Measurements from ENCODE around the gene ARHGAP10.
"Not testable (repeated sequence)": the region's sequence is repeated elsewhere in the genome, so short reads cannot be mapped to it uniquely, and the experiment has no call there.

ARHGAP10 gene

GRCh38 chr4:148000038-148000437 is 268.1 kb downstream of the ARHGAP10 start:
- not testable (repeated sequence) for DNase-seq

DNA sequence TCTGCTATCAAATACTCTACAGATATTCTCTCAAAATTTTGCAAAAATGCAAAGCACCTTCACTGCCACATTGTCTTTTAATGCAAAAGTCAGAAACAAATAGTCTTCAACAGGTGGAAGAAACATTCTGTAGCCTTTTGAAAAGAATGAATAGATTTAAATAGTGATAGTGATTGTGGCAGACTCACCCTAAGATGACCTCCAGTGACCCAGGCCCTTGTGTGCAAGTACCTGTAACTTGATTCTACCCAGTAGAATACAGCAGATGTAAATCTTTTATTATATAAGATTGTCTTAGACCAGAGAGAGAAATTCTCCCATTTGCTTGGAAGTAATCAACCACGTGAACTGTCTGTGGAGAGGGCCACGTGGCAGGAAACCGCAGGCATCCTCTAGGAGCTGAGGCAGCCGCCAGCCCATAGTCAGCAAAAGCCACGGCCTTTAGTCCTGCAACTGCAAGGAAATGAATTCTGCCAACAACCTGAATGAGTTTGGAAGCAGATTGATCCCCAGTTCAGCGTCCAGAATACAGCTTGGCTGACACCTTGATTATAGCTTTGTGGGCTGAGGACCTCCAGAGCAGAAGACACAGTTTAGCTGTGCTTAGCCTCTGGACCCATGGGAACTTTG is 272.5 kb downstream of the ARHGAP10 start:
- DNase-seq, result no peak

- no peak for DNase-seq
Measured at GRCh38 chr4:148006001-148006400, 274.1 kb downstream of the ARHGAP10 start.

- DNase-seq, result no peak
Measured at GRCh38 chr4:148007314-148007760, 275.4 kb downstream of the ARHGAP10 start.

GRCh38 chr4:148007792-148008191 is 275.9 kb downstream of the ARHGAP10 start:
- DNase-seq, result no peak

GRCh38 chr4:148015058-148015457 is 283.2 kb downstream of the ARHGAP10 start:
- no peak for DNase-seq

- no peak for DNase-seq
Measured at GRCh38 chr4:148015468-148015867, 283.6 kb downstream of the ARHGAP10 start.

GRCh38 chr4:148016063-148016637 is 284.3 kb downstream of the ARHGAP10 start:
- no peak for DNase-seq

DNA sequence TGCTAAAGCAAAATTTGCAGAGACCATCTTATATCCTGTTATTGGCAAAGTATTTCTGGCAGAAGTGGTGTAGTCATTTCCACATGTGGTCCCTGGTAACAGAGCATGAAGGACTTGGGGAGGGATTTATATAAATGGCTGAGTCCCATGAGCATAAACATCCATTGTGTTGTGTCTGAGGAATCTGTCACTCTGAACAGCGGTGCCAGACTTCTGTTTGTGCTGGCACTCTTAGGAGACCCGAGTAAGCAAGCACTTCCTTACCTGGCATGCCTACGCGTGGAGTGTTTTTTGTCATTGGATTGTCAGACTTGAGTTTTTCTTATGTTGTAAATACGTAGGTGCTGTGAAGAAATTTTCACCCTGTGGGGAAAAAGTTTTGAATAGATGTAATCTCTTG is 285.9 kb downstream of the ARHGAP10 start:
- DNase-seq, result no peak

- no peak for DNase-seq
Measured at GRCh38 chr4:148021686-148022085, 289.8 kb downstream of the ARHGAP10 start.

GRCh38 chr4:148022975-148023374 is 291.1 kb downstream of the ARHGAP10 start:
- no peak for DNase-seq

GRCh38 chr4:148023512-148024181 is 291.8 kb downstream of the ARHGAP10 start:
- no peak for DNase-seq

GRCh38 chr4:148025981-148026380 is 294.1 kb downstream of the ARHGAP10 start:
- DNase-seq, result no peak

GRCh38 chr4:148027201-148027600 is 295.3 kb downstream of the ARHGAP10 start:
- DNase-seq, result no peak

GRCh38 chr4:148029781-148030180 is 297.9 kb downstream of the ARHGAP10 start:
- no peak for DNase-seq

DNA sequence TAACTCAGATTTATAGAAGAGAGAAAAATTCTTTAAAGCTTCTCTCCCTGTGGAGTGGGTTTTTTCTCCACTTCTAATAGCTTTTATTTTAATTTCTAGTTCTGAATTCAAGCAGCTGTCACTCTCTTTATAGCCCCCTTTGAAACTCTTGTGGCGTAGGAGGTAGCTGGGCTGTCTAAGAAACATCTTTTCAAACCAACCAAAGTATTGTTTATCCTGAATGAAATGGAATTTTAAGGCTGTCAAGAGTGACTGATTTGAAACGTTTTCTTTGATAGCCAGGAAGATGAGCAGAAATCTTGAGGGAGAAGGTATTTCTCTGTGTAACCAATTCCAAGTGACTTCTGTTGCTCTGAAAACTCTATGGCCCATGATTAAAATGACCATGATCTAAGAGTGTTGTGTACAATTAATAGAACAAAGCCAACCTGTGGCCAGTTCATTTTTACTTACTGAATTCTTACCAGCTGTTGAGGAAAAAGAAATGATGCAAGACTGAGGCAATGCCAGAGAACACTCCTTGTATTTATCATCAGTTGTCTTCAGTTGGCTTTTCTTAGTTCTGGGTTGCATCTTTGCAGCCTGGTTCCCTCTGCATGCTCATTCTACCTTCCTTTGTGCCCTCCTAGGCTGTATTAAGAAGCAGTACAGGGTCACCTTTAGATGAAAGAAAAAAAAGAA is 298.4 kb downstream of the ARHGAP10 start:
- DNase-seq, result no peak

DNA sequence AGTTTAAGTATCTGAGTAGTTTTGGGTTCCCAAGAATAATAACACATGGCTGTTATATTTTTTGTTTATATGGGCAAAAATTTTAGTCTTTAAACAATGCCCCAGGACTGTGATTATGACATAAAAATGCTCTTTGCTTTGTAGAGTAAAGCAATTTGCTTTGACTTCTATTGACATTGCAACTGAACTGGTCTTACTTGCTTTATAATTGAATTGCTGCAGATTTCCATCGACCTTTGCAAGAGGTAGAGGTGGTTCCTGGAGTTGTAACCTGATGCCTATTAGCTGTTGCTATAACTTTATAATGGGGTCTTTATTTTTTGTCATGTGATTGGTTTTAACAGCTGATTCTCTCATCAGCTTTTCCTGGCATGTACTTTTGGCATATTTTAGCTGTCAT is 302.9 kb downstream of the ARHGAP10 start:
- DNase-seq, result no peak

- DNase-seq, result no peak
Measured at GRCh38 chr4:148041606-148042329, 309.9 kb downstream of the ARHGAP10 start.

- DNase-seq, result no peak
Measured at GRCh38 chr4:148044089-148044911, 312.4 kb downstream of the ARHGAP10 start.

- DNase-seq, result no peak
Measured at GRCh38 chr4:148044912-148045352, 313.0 kb downstream of the ARHGAP10 start.

GRCh38 chr4:148048598-148048997 is 316.7 kb downstream of the ARHGAP10 start:
- DNase-seq, result no peak

GRCh38 chr4:148051403-148051802 is 319.5 kb downstream of the ARHGAP10 start:
- DNase-seq, result no peak
